Measurements from ENCODE around the gene CHRD. TPM values are rescaled to one million over a fixed set of nuclear protein-coding genes. Genes with fewer than 3 reads are reported as not detected.

Gene CHRD
- polyA plus RNA-seq, 1 donor, result 10.6 TPM

- no peak for DNase-seq
Observed at GRCh38 chr3:184382326-184383032, 2.6 kb downstream of the CHRD start.

- no peak for DNase-seq
Observed at GRCh38 chr3:184383033-184383740, 3.3 kb downstream of the CHRD start.

- DNase-seq, result no peak
Observed at GRCh38 chr3:184384342-184384741, 4.5 kb downstream of the CHRD start.

- DNase-seq, result no peak
Observed at GRCh38 chr3:184384856-184385422, 5.1 kb downstream of the CHRD start.

GRCh38 chr3:184386047-184386806 lies 6.4 kb downstream of the CHRD start:
- no peak for DNase-seq

- no peak for DNase-seq
Observed at GRCh38 chr3:184387174-184387714, 7.4 kb downstream of the CHRD start.

GRCh38 chr3:184388164-184388935 lies 8.5 kb downstream of the CHRD start:
- no peak for DNase-seq

GRCh38 chr3:184388936-184389230 lies 9.0 kb downstream of the CHRD start:
- DNase-seq, result no peak

GRCh38 chr3:184389384-184389783 lies 9.5 kb downstream of the CHRD start:
- no peak for DNase-seq

GRCh38 chr3:184389935-184390528 lies 10.2 kb downstream of the CHRD start:
- DNase-seq, result no peak

GRCh38 chr3:184391266-184391665 lies 11.4 kb downstream of the CHRD start:
- DNase-seq, result no peak

- no peak for DNase-seq
Observed at GRCh38 chr3:184395320-184395660, 15.4 kb downstream of the CHRD start.

GRCh38 chr3:184399410-184399809 lies 19.6 kb downstream of the CHRD start:
- peak; percentile 32 for DNase-seq

- DNase-seq, result no peak
Observed at GRCh38 chr3:184405075-184406030, 25.5 kb downstream of the CHRD start.

- DNase-seq, result no peak
Observed at GRCh38 chr3:184409331-184409926, 29.6 kb downstream of the CHRD start.

- no peak for DNase-seq
Observed at GRCh38 chr3:184409946-184410500, 30.2 kb downstream of the CHRD start.

- DNase-seq, result no peak
Observed at GRCh38 chr3:184414418-184415202, 34.8 kb downstream of the CHRD start.

- DNase-seq, result no peak
Observed at GRCh38 chr3:184415203-184415490, 35.3 kb downstream of the CHRD start.

Measured in left kidney (tissue), 2 donors.